Endothelial cell of umbilical vein (primary cell): ENCODE measurements around the gene OTUD3.

Experiments used
- EZH2 ChIP-seq: IDR thresholded peaks from 2 replicates; pipeline ENCODE4 v1.6.1; 2012; ENCODE audit warnings: borderline replicate concordance, low read depth, mild to moderate bottlenecking, moderate library complexity, low read length, inconsistent platforms; ENCODE audit not compliant: severe bottlenecking
- GATA2 ChIP-seq: IDR thresholded peaks from 2 replicates; pipeline ENCODE4 v1.7.0; 2011; ENCODE audit warnings: low read depth, mild to moderate bottlenecking, moderate library complexity, mixed read lengths, low read length; ENCODE audit not compliant: insufficient read length, insufficient read depth
- JUN ChIP-seq: IDR thresholded peaks from 2 replicates; pipeline ENCODE4 v1.6.1; 2011; ENCODE audit warnings: borderline replicate concordance, low read depth; ENCODE audit not compliant: insufficient read length, insufficient read depth
- MYC ChIP-seq: IDR thresholded peaks from one replicate; pipeline ENCODE4 v1.6.1; 2011; ENCODE audit warnings: mild to moderate bottlenecking, low read depth, low read length
- POLR2A ChIP-seq: IDR thresholded peaks from 2 replicates; pipeline ENCODE4 v1.6.1; 2012; ENCODE audit warnings: low read depth, mild to moderate bottlenecking, control low read depth, low read length
- POLR2AphosphoS5 ChIP-seq: IDR thresholded peaks from 2 replicates; pipeline ENCODE4 v1.6.1; 2012; ENCODE audit warnings: low read depth, mild to moderate bottlenecking, control low read depth, low read length, moderate library complexity; ENCODE audit not compliant: insufficient read depth
- TF ChIP-seq, protein P1 (sequence below): IDR thresholded peaks from 2 replicates; pipeline ENCODE4 v1.6.1; 2011; ENCODE audit not compliant: insufficient read depth, insufficient read length
- TF ChIP-seq, protein P2 (sequence below), 2 donors: IDR thresholded peaks; 1 replicate in 1 of 2; 2 replicates in 1 of 2; pipeline ENCODE4 v1.5.1; 2011; ENCODE audit warnings: low read length in 2 of 2, mild to moderate bottlenecking in 2 of 2, moderate library complexity in 2 of 2, control low read depth in 1 of 2, inconsistent platforms in 1 of 2, low read depth in 1 of 2; ENCODE audit not compliant: insufficient read depth in 1 of 2; ENCODE audit errors: extremely low read depth in 1 of 2

- TF ChIP-seq POLR2A (no peak), POLR2AphosphoS5 (no peak), GATA2 (no peak), EZH2 (no peak), JUN (no peak), MYC (no peak)
- TF ChIP-seq, protein P1, sequence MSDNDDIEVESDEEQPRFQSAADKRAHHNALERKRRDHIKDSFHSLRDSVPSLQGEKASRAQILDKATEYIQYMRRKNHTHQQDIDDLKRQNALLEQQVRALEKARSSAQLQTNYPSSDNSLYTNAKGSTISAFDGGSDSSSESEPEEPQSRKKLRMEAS, result no peak
- TF ChIP-seq, protein P2, sequence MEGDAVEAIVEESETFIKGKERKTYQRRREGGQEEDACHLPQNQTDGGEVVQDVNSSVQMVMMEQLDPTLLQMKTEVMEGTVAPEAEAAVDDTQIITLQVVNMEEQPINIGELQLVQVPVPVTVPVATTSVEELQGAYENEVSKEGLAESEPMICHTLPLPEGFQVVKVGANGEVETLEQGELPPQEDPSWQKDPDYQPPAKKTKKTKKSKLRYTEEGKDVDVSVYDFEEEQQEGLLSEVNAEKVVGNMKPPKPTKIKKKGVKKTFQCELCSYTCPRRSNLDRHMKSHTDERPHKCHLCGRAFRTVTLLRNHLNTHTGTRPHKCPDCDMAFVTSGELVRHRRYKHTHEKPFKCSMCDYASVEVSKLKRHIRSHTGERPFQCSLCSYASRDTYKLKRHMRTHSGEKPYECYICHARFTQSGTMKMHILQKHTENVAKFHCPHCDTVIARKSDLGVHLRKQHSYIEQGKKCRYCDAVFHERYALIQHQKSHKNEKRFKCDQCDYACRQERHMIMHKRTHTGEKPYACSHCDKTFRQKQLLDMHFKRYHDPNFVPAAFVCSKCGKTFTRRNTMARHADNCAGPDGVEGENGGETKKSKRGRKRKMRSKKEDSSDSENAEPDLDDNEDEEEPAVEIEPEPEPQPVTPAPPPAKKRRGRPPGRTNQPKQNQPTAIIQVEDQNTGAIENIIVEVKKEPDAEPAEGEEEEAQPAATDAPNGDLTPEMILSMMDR (IDR thresholded peaks at IDR 0.05; ENCODE audit: extremely low read depth in 1 of 2, insufficient read depth in 1 of 2, low read depth in 1 of 2, low read length in 2 of 2), result no peak
These were observed 40.0 kb downstream of the OTUD3 start for GRCh38 chr1:19922015-19922688.
